Measurements from ENCODE around the gene PATL2.
"Not testable (repeated sequence)": the region's sequence is repeated elsewhere in the genome, so short reads cannot be mapped to it uniquely, and the experiment has no call there.

The PATL2 gene

DNA sequence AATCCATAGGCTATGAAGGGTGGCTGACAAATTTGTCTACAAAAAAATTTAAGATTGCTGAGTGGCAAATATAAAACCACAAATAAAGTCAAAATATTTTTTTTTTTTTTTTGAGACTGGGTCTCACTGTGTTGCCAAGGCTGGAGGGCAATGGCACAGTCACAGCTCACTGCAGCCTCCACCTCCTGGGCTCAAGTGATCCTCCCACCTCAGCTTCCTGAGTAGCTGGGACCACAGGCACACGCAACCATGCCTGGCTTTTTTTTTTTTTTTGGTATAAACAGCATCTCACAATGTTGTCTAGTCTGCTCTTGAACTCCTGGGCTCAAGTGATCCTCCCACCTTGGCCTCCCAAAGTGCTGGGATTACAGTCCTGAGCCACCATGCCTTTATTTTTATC, 20.9 kb downstream of the PATL2 start:
- DNase-seq = not testable (repeated sequence)

DNA sequence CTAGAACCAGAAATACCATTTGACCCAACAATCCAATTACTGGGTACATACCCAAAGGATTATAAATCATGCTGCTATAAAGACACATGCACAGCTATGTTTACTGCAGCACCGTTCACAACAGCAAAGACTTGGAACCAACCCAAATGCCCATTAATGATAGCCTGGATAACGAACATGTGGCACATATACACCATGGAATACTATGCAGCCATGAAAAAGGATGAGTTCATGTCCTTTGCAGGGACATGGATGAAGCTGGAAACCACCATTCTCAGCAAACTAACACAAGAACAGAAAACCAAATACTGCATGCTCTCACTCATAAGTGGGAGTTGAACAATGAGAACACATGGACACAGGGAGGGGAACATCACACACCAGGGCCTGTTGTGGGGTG, 21.8 kb downstream of the PATL2 start:
- not testable (repeated sequence) for DNase-seq

DNA sequence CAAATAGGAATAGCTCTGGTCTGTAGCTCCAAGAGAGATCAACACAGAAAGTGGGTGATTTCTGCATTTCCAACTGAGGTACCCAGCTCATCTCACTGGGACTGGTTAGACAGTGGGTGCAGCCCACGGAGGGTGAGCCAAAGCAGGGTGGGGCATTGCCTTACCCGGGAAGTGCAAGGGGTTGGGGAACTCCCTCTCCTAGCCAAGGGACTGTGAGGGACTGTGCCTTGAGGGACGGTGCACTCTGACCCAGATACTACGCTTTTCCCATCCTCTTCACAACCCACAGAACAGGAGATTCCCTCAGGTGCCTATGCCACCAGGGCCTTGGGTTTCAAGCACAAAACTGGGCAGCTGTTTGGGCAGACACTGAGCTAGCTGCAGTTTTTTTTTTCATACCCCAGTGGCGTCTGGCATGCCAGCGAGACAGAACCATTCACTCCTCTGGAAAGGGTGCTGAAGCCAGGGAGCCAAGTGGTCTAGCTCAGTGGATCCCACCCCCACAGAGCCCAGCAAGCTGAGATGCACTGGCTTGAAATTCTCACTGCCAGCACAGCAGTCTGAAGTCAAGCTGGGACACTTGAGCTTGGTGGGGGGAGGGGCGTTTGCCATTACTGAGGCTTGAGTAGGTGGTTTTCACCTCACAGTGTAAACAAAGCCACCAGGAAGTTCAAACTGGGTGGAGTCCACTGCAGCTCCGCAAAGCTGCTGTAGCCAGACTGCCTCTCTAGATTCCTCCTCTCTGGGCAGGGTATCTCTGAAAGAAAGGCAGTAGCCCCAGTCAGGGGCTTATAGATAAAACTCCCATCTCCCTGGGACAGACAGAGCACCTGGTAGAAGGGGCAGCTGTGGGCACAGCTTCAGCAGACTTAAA, 28.1 kb downstream of the PATL2 start:
- not testable (repeated sequence) for DNase-seq

DNA sequence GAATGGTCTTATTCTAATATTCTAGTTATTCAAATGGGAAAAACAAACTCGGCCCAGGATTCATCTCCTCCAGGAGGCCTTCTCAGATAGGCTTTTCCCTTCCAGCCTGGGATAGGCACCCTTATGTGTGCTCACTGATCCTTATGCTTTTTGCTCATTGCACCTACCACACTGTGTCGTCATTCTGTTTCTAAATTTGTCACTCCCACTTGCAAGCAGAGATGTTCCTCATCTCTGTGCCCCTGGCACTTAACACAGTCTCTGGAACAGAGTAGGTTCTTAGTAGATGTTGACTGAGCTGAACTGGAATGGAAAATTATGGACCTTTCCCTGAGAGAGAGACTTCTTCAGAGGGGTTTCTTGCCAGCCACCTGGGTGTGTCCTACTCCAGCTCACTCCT, 28.9 kb downstream of the PATL2 start:
- no peak for DNase-seq

DNA sequence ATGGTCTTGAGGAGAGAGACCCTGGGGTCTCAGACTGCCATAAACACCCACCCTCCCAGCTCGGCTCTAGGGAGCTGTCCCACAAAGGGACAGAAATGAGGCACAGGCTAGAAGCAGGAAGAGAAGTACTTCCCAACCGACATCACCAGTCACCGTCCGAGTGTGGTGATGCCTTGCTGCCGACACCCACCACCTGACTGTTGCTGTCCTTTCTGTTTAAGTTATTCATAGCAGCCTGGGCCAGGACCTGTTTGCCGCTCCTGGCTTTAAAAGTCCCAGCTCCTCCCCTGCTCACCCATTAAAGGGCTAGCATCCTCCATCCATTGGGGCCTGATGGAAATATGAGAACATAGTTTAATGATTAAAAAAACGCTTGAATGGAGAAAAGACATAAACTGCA, 34.4 kb downstream of the PATL2 start:
- no peak for DNase-seq

DNA sequence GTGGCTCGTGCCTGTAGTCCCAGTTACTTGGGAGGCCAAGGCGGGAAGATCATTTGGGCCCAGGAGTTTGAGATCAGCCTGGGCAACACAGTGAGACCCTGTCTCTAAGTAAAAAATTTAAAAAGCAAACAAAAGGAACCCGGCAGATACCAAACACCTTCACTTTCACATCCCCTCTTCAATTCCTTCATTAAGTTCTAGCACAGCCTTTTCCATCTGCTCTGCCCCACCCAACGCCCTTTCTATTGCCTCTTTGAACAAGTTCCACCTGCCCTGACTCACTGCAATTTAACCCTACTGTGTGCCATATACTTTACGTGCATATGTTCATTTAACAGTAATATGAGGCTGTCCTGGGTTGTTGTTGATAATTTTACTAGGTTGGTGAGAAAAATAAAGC, 35.2 kb downstream of the PATL2 start:
- DNase-seq = no peak

DNA sequence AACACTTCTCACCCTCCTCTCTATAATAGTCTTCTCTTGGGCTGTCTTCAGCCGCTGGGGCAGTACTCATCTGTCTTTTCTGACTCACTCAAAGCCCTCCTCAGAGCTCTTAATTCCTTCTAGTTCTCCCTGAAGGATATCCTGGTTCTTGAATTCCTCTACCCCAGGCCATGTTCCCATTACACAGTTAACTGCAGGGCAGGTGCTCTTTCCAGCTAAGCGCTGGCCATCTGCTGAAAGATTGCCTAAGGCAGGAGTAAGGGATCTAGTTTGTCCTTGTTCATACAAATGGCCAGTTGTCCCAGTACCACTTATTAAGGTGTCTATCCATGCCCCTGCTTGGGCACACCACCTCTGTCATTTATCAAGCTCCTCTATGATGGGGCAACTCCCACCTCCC, 37.5 kb downstream of the PATL2 start:
- DNase-seq = no peak

DNA sequence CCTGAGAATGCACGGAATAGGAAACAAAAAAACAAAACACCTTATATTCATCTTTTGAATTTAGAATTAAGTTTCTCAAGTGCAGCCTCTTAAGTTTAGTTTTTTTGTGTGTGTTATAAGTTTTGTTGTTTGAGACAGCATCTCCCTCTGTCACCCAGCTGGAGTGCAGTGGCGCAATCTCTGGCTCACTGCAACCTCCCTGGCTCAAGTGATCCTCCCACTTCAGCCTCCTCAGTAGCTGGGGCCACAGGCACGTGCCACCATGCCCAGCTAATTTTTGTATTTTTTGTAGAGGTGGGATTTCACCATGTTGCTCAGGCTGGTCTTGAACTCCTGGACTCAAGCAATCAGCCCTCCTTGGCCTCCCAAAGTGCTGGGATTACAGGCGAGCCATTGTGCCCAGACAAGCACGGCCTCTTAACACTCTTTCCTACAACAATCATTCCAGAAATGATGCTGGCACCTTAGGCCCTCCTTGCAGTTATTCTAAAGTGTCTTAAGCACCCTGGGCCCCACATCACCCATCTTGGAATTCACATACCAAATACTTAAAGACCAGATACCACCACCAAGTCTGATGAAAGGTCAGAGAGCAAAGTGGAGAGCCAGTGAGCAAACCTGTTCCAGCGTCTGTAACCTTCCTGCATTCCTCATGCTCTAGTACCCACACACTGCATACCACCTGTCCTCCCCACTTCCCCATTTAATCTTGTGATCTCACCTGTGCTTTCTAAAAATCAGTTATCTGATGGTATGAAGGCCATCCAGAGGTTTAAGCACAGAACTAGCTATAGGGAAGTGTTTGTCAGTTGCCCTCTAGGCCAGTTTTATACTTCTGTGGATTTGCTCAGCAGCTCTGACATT, 40.8 kb downstream of the PATL2 start:
- DNase-seq = no peak

DNA sequence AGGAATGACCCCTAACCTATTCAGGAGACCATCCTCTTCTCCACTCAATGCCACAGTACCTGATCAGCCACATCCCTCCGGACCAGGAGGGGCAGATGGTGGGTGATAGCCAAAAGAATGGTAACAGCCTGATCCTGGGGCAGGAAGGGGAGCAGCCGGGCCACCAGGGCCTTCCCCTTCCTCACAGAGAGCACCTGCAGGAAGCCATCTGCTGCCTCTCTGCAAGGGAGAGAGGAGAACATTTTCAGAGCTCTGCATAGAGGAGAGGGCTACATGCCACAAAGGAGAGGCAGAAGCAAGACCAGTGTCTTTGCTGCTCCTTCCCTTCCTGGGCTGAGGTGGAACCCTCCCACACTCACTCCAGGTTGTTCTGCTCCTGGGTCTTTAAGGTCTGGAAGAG, 42.2 kb downstream of the PATL2 start:
- no peak for DNase-seq

DNA sequence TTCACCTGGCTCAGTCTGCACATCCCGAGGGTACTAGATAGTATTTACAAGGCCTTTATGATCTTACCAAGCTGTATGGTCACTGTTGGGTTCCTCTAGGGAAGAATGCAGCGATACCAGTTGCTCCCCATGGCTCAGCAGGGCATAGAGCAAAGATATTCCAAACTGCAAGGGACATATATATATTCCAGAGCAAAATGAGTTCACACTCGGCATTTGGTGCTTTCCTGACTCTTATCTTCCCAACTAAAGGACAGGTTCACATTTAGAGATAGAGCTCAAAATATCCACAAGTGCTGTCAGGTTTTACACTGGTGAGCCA, 44.1 kb downstream of the PATL2 start:
- DNase-seq = no peak

DNA sequence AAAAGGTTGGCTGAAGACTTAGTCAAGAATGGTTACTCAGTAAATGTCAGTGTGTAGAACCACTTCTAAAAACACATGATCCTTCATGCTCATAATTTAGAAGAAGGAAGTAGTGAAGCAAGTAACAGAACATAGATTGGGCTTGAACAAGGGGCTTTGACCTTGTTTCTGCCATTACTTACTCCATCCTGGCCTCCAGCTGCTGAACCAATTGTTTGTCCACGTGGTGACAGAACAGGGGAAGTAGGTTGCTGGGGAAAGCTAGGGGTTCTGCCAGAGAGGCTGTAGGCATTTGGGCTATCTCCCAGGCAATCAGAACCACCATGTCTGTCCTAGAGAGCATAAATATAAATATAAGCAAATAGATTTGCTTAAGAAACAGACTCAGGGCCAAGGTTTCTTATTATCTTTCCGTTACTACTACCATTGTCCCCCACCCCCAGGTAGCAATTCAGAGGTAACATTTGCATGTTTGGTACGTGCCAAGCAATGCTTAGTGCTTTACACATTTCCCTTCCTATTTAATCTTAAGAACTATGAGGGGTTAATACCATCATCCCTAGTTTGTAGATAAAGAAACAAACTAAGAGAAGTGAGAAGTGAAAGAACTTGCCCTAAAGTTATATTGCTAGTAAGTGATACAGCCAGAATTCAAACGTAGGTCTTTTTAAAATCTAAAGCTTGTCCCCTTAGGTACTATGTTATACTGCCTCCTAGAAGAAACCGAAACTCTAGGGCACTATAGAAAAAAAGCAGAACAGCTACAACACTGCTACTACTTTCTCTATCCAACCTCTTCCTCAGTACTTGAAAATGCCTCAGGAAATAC, 44.7 kb downstream of the PATL2 start:
- DNase-seq = no peak

DNA sequence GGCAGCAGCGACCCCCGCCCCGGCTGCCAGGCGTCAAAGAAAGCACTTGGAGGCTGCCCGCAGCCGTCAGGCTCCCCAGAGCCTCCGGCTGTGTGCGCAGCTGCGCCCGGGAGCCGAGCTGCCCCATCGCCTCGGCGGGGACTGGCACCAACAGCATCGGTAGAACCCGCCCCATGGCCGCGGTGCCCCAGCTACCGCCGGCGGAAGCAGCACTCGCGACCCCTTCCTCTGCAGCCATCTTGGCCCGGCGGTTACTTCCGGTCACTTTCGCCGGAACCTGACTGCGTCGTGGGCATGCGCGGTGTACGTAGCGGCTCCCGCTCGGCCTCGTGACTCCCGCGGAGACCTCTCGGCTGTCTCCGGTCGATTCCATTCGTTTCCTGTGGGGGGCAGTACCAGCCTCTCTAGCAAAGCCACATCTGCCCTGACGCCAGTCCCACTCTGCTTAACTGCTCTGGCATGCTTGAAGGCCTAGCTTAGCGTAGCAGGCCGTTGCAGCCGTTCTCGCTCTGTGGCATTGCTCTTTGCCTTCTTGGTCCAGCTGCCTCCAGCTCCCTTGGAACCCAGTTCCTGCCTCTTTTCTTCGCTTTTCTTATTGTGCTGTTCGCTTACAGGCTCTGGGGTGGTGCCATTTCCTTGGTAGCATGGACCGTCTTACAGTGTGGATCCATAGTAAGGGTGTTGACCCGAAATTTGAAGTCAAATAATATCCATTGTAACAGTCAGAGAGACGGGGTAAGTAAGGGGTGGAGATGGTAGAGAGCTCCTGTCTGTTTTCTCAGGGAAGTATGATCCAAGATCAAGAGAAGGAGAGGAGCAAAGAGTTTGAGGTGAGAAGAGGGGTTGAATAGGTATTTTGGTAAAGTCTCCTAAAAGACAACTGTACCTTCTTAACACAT, 47.5 kb downstream of the PATL2 start, which contains the start of gene SPG11:
Gene SPG11 (minus strand): TSS at position 253 of the 899 bp plus-strand sequence. CDS start 15 bp downstream, at position 238.
- peak; percentile 88 for DNase-seq

DNA sequence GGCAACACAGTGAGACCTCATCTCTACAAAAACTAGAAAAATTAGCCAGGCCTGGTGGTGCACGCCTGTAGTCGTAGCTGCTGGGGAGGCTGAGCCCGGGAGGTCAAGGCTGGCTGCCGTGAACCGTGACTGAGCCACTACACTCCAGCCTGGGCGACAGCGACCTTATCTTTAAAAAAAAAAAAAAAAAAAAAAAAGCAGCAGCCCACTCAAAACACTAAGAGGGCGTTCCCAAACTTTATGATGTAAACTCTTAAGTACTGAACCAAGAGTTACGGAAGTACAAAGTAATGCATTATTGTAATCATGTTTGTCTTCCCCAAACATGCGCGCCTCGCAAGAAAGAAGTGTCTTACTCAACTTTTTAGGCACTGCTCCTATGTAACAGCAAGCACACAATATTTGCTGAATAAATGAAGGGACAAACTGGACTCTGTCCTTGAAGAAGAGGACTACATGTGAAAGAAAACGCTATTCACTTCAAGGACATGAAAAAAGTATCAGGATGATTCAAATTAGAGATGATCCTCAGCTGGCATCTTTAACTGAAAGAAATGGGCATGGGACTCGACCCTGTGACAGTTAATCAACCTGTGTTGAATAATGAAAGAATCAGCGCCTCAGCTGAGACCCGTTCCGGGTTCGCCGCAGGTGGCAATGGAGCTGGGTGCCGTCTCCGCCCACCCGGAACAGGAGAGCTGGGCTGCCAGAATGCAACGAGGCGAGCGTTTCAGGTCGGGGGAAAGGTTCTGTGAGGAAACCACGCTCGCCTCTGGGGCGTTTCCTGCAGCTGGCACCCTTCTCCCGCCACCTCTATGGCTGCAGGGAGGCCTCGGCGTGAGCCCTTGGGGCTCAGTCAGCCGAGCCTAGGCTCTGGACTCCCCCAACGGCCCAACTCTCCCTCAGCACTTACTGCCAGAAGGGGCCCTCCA, 48.4 kb downstream of the PATL2 start:
- no peak for DNase-seq

DNA sequence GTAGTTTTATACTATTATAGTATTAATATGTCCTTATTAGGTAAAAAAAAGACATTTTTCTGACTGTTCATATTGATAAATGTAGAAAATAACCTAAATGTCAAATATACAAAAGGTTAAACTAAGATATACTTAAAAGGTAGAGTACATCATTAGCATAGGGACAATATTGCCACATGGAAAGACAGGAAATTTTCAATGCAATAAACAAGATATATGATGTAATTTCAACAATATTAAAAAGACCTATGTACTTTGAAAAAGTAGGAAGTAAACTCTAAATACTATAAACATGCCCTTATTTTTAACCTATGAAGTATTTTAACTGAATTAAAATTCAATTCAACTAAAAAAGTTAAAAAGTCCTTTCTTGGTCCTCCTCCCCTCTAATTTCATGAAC, 49.5 kb downstream of the PATL2 start:
- DNase-seq = no peak

DNA sequence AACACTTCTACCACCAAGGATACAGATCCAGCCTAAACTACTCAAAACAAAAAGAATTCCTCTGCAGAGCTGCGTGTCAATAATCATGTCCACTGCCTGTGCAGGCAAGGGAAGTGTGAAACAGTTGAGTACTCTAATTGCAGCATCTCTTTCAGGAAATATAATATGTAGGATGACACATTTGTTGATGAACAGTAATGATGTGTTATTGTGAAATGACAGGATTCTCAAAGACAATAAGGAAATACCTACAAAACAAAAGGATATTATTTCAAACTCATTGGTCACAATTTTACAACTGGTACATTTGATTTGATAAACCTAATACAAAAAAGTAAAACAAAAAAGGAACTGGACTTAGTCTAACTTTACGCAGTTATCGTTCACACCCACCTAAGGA, 52.1 kb downstream of the PATL2 start:
- no peak for DNase-seq

DNA sequence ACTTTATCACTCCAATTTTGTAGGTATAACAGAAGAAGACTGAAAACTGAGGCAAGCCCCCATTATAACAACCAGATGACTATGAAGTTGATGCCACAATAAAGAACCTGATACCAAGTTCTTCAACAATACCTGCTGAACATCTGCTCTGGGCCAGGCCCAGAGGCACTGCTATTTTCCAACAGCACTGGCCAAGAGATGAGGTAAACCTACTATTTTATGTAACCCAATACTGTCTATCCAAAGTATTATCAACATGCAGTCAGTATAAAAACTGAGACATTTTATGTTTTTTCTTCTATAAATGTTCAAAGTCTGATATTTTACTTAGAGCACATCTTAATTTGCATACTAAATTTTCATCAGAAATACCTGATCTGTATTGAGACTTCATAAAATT, 53.7 kb downstream of the PATL2 start:
- DNase-seq = no peak

DNA sequence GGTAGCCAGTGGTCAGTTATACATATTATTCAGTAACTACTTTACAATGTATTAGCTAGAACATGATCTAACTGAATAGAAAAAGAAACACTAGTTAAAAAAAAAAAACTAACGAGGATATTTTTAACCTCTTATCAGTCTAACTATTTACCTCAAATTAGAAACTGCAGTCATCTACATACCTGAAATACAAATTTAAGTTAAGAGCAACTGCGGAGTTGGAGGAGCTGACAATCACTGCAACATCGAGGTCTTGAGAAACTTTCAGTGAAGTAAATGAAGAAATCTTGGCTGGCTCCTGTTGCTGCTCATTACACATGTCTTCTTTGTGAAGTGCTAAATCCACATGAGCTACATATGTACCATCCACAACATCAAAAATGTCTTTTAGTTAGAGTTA, 54.2 kb downstream of the PATL2 start:
- no peak for DNase-seq

DNA sequence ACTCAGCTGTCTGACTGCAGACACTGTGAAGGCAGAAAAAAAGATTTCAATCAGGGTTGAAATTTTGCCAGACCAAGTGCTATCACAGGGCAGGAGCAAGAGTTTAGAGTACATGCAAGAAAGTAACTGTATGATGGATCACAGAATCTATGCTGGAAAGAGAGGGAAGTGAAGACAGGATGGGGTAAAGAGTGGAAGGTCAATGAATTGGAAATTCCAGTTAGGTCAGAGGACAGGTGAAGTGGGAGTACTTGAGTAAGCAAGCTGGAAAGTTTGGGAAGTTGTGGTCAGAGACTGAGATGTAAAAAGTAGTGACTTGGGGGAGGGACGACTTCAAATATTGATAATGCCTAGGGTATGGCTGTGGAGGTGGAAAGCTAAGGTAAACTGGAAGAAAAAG, 54.8 kb downstream of the PATL2 start:
- DNase-seq = no peak

DNA sequence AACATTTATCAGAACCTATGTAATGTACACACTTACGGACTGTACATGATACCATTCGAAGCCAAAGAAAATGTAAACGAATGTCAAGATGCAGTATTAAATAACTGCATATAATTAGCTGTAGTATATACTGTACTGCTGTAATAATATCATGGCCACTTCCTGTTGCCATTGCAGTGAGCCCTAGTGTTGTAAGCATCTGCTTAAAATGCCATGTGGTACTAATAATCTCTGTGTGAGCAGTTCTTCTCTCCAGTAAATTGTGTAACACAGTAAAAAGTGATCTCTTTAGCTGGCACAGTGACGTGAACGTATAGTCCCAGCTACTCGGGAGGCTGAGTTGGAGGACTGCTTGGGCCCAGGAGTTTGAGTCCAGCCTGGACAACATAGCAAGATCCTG, 56.3 kb downstream of the PATL2 start:
- DNase-seq = no peak

DNA sequence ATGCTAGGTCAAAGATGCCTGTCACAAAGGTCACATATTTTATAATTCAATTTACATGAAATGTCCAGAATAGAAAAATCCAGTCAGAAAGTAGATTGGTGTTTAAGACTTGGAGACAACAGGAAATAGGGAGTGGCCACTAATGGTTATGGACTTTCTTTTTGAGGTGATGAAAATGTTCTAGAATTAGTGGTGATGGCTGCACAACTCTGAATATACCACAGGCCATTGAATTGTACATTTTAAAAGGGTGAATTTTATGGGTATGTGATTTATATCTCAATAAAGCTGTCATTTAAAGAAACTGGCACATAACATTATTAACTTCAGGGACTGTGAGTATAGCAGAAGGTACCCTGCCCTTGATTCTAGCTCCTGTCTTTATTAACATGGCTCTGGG, 63.5 kb downstream of the PATL2 start:
- no peak for DNase-seq

DNA sequence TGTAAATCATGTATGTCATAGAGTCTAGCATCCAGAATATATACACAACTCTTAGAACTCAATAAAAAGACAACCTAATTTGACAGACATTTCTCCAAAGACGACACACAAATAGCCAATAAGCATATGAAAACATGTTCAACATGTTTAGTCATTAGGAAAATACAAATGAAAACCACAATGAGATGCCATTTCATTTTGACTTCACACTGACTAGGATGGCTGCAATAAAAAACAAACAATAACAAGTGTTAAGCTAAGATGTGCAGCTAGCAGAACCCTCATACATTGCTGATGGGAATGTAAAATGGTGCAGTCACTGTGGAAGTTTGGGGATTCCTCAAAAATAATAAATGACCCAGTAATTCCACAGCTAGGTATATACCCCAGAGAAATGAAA, 64.1 kb downstream of the PATL2 start:
- DNase-seq = no peak

Measured in DMS 273 treated with DMSO at 0.1 percent for 48 hours (cell line).